GM23338 (cell line): ENCODE data around the gene CD180. TPM values are rescaled to one million over a fixed set of nuclear protein-coding genes. Genes with fewer than 3 reads are reported as not detected.

Experiments
- ATAC-seq: fragments of 200-7000 bp; cut with Tn5 transposase; 3 replicates; pipeline ENCODE4 v1.9.1; 2020
- DNase-seq: peaks from one replicate; pipeline ENCODE4 v3.0.0-alpha.2; 2015; ENCODE audit warnings: low spot score
- H2AFZ ChIP-seq: fragments of 200-600 bp; sonication (generic); 2 replicates; pipeline ENCODE4 v1.8.0; 2016; ENCODE audit warnings: antibody characterized with exemption, mild to moderate bottlenecking, moderate library complexity
- H3F3A ChIP-seq: fragments of 200-600 bp; sonication (generic); replicated peaks from 2 replicates; pipeline ENCODE4 v1.8.0; 2017; ENCODE audit warnings: antibody characterized with exemption, mixed run types, low read depth
- H3K27ac ChIP-seq: fragments of 200-600 bp; sonication (generic); 2 replicates; pipeline ENCODE4 v1.6.1; 2016; ENCODE audit warnings: low read depth
- H3K27me3 ChIP-seq: fragments of 200-600 bp; sonication (generic); 2 replicates; pipeline ENCODE4 v1.8.0; 2016; ENCODE audit warnings: mild to moderate bottlenecking, mixed run types, moderate library complexity; ENCODE audit not compliant: insufficient read depth
- H3K36me3 ChIP-seq: fragments of 200-600 bp; sonication (generic); 2 replicates; pipeline ENCODE4 v1.8.0; 2016; ENCODE audit warnings: mild to moderate bottlenecking; ENCODE audit not compliant: insufficient read depth
- H3K4me1 ChIP-seq: fragments of 200-600 bp; sonication (generic); 2 replicates; pipeline ENCODE4 v1.8.0; 2016; ENCODE audit warnings: mild to moderate bottlenecking, moderate library complexity; ENCODE audit not compliant: insufficient read depth
- H3K4me2 ChIP-seq: fragments of 200-600 bp; sonication (generic); 2 replicates; pipeline ENCODE4 v1.7.1; 2017; ENCODE audit warnings: mixed run types
- H3K4me3 ChIP-seq: fragments of 200-600 bp; sonication (generic); 2 replicates; pipeline ENCODE4 v1.6.1; 2016; ENCODE audit warnings: mixed run types
- H3K79me2 ChIP-seq: fragments of 200-600 bp; sonication (generic); replicated peaks from 2 replicates; pipeline ENCODE4 v1.8.0; 2017; ENCODE audit warnings: mild to moderate bottlenecking; ENCODE audit not compliant: insufficient read depth
- H3K9me2 ChIP-seq: fragments of 200-600 bp; sonication (generic); 2 replicates; pipeline ENCODE4 v1.8.0; 2017; ENCODE audit not compliant: insufficient read depth
- H4K20me1 ChIP-seq: fragments of 200-600 bp; sonication (generic); replicated peaks from 2 replicates; pipeline ENCODE4 v1.8.0; 2017; ENCODE audit warnings: mild to moderate bottlenecking; ENCODE audit not compliant: insufficient read depth
- H3K27ac Mint-ChIP-seq: 2 replicates; pipeline ENCODE4 v1.8.0; 2020; ENCODE audit warnings: inconsistent platforms, mild to moderate bottlenecking, moderate library complexity, mixed read lengths
- H3K27me3 Mint-ChIP-seq: 3 replicates; pipeline ENCODE4 v1.8.0; 2022; ENCODE audit warnings: low read depth, mild to moderate bottlenecking, moderate library complexity, mixed read lengths, inconsistent platforms; ENCODE audit not compliant: insufficient read depth, poor library complexity
- H3K36me3 Mint-ChIP-seq: 3 replicates; pipeline ENCODE4 v1.8.0; 2021; ENCODE audit warnings: low read depth, mild to moderate bottlenecking, inconsistent platforms, moderate library complexity, mixed read lengths
- H3K4me1 Mint-ChIP-seq: 3 replicates; pipeline ENCODE4 v1.8.0; 2020; ENCODE audit warnings: mild to moderate bottlenecking, inconsistent platforms, mixed read lengths
- H3K4me3 Mint-ChIP-seq: 3 replicates; pipeline ENCODE4 v1.8.0; 2021; ENCODE audit warnings: moderate library complexity, mild to moderate bottlenecking, inconsistent platforms, mixed read lengths
- H3K9me3 Mint-ChIP-seq: 3 replicates; pipeline ENCODE4 v1.8.0; 2020; ENCODE audit warnings: moderate library complexity, mild to moderate bottlenecking, inconsistent platforms, mixed read lengths
- CREB1 ChIP-seq: fragments of 250-450 bp; sonication (Bioruptor Pico); IDR thresholded peaks from 2 replicates; pipeline ENCODE4 v1.5.0; 2020; ENCODE audit warnings: low read depth, mild to moderate bottlenecking, moderate library complexity
- ETS1 ChIP-seq: IDR thresholded peaks from 2 replicates; pipeline ENCODE4 v1.6.1; 2016; ENCODE audit warnings: antibody characterized with exemption
- EZH2 ChIP-seq: fragments of 200-600 bp; sonication (generic); IDR thresholded peaks from one replicate; pipeline ENCODE4 v1.8.0; 2017; ENCODE audit warnings: antibody characterized with exemption, mild to moderate bottlenecking, low read depth; ENCODE audit not compliant: unreplicated experiment
- EZH2phosphoT487 ChIP-seq: fragments of 200-600 bp; sonication (generic); IDR thresholded peaks from one replicate; pipeline ENCODE4 v1.8.1; 2018; ENCODE audit warnings: antibody characterized with exemption; ENCODE audit not compliant: unreplicated experiment
- JUNB ChIP-seq: IDR thresholded peaks from one replicate; pipeline ENCODE4 v1.6.1; 2016; ENCODE audit warnings: antibody characterized with exemption; ENCODE audit not compliant: unreplicated experiment
- NANOG ChIP-seq: IDR thresholded peaks from 2 replicates; pipeline ENCODE4 v1.6.1; 2016; ENCODE audit warnings: antibody characterized with exemption, borderline replicate concordance
- POLR2AphosphoS5 ChIP-seq: IDR thresholded peaks from 2 replicates; pipeline ENCODE4 v1.6.1; 2016; ENCODE audit warnings: antibody characterized with exemption, low read depth
- REST ChIP-seq: IDR thresholded peaks from one replicate; pipeline ENCODE4 v1.6.1; 2018; ENCODE audit warnings: antibody characterized with exemption; ENCODE audit not compliant: unreplicated experiment
- STAT1 ChIP-seq: IDR thresholded peaks from one replicate; pipeline ENCODE4 v1.6.1; 2016; ENCODE audit warnings: antibody characterized with exemption; ENCODE audit not compliant: unreplicated experiment
- ZNF114 ChIP-seq: fragments of 250-450 bp; sonication (Bioruptor Pico); IDR thresholded peaks from 2 replicates; pipeline ENCODE4 v1.5.0; 2020; ENCODE audit warnings: mild to moderate bottlenecking, moderate library complexity
- ZNF331 ChIP-seq: fragments of 250-450 bp; sonication (Bioruptor Pico); IDR thresholded peaks from 2 replicates; pipeline ENCODE4 v1.5.0; 2020; ENCODE audit warnings: low read depth, mild to moderate bottlenecking, moderate library complexity
- polyA plus RNA-seq: library from polyadenylated mRNA; unstranded; fragments of >200 nt; fragmentation: Nextera tagmentation; extraction: Ambion mirVana; gene quantifications from 2 replicates; pipeline ENCODE4 v1.2.1, GENCODE V29; 2016
- total RNA-seq: library from RNA; depleted of rRNA; stranded (reverse); fragments of >200 nt; shearing (Covaris generic); gene quantifications from 2 replicates; pipeline ENCODE4 v1.2.3, GENCODE V29; 2014
- TF ChIP-seq, protein P1 (sequence below), 2 experiments: fragments of 200-600 bp in 1 of 2; sonication (generic) in 1 of 2; conservative IDR thresholded peaks; 2 replicates each; pipeline versions ENCODE4 v1.5.1 to v1.6.1; 2016 to 2017; ENCODE audit warnings: antibody characterized with exemption in 2 of 2, low read depth in 2 of 2, mild to moderate bottlenecking in 2 of 2, moderate library complexity in 1 of 2
- TF ChIP-seq, protein P2 (sequence below): fragments of 250-450 bp; sonication (Bioruptor Pico); IDR thresholded peaks from 2 replicates; pipeline ENCODE4 v1.5.0; 2020; ENCODE audit warnings: mild to moderate bottlenecking, moderate library complexity

CD180 gene
- total and polyA plus RNA-seq, 2 experiments from 2014 or later = not detected

- Mint-ChIP-seq H3K4me1 (peaks cover 10% of the 10 kb centered on the region), H3K4me3 (no peak overlapping the region), H3K9me3 (peaks cover 9% of the 10 kb centered on the region), H3K27me3 (peaks cover 5% of the 10 kb centered on the region), H3K36me3 (peaks cover 6% of the 10 kb centered on the region; the same call in 2 of the 3 replicates), H3K27ac (no peak overlapping the region)
- Histone ChIP-seq H4K20me1 (no peaks in the 10 kb centered on the region), H3K27me3 (no peaks in the 10 kb centered on the region), H3F3A (no peaks in the 10 kb centered on the region), H3K4me2 (no peak overlapping the region), H3K4me1 (0 out of 2 replicates have a peak, but pooled peaks cover 6% of the 10 kb centered on the region), H2AFZ (no peak overlapping the region), H3K27ac (no peak overlapping the region), H3K4me3 (no peak overlapping the region), H3K79me2 (no peaks in the 10 kb centered on the region), H3K9me2 (0 out of 2 replicates have a peak, but pooled peaks cover 6% of the 10 kb centered on the region), H3K36me3 (no peaks in the 10 kb centered on the region)
- DNase-seq = no peak
- TF ChIP-seq REST = no peak
- no peak for TF ChIP-seq EZH2phosphoT487
- TF ChIP-seq, protein P1, sequence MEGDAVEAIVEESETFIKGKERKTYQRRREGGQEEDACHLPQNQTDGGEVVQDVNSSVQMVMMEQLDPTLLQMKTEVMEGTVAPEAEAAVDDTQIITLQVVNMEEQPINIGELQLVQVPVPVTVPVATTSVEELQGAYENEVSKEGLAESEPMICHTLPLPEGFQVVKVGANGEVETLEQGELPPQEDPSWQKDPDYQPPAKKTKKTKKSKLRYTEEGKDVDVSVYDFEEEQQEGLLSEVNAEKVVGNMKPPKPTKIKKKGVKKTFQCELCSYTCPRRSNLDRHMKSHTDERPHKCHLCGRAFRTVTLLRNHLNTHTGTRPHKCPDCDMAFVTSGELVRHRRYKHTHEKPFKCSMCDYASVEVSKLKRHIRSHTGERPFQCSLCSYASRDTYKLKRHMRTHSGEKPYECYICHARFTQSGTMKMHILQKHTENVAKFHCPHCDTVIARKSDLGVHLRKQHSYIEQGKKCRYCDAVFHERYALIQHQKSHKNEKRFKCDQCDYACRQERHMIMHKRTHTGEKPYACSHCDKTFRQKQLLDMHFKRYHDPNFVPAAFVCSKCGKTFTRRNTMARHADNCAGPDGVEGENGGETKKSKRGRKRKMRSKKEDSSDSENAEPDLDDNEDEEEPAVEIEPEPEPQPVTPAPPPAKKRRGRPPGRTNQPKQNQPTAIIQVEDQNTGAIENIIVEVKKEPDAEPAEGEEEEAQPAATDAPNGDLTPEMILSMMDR (conservative IDR thresholded peaks at IDR 0.05; ENCODE audit: low read depth in 2 of 2) = no peak
- TF ChIP-seq ZNF331 (CRISPR knock-in tag) = no peak
- no peak for TF ChIP-seq POLR2AphosphoS5
- no peak for TF ChIP-seq ZNF114 (CRISPR knock-in tag)
- no peak for TF ChIP-seq JUNB
- no peak for TF ChIP-seq CREB1
- no peak for TF ChIP-seq ETS1
- no peak for TF ChIP-seq NANOG
- TF ChIP-seq, protein P2, sequence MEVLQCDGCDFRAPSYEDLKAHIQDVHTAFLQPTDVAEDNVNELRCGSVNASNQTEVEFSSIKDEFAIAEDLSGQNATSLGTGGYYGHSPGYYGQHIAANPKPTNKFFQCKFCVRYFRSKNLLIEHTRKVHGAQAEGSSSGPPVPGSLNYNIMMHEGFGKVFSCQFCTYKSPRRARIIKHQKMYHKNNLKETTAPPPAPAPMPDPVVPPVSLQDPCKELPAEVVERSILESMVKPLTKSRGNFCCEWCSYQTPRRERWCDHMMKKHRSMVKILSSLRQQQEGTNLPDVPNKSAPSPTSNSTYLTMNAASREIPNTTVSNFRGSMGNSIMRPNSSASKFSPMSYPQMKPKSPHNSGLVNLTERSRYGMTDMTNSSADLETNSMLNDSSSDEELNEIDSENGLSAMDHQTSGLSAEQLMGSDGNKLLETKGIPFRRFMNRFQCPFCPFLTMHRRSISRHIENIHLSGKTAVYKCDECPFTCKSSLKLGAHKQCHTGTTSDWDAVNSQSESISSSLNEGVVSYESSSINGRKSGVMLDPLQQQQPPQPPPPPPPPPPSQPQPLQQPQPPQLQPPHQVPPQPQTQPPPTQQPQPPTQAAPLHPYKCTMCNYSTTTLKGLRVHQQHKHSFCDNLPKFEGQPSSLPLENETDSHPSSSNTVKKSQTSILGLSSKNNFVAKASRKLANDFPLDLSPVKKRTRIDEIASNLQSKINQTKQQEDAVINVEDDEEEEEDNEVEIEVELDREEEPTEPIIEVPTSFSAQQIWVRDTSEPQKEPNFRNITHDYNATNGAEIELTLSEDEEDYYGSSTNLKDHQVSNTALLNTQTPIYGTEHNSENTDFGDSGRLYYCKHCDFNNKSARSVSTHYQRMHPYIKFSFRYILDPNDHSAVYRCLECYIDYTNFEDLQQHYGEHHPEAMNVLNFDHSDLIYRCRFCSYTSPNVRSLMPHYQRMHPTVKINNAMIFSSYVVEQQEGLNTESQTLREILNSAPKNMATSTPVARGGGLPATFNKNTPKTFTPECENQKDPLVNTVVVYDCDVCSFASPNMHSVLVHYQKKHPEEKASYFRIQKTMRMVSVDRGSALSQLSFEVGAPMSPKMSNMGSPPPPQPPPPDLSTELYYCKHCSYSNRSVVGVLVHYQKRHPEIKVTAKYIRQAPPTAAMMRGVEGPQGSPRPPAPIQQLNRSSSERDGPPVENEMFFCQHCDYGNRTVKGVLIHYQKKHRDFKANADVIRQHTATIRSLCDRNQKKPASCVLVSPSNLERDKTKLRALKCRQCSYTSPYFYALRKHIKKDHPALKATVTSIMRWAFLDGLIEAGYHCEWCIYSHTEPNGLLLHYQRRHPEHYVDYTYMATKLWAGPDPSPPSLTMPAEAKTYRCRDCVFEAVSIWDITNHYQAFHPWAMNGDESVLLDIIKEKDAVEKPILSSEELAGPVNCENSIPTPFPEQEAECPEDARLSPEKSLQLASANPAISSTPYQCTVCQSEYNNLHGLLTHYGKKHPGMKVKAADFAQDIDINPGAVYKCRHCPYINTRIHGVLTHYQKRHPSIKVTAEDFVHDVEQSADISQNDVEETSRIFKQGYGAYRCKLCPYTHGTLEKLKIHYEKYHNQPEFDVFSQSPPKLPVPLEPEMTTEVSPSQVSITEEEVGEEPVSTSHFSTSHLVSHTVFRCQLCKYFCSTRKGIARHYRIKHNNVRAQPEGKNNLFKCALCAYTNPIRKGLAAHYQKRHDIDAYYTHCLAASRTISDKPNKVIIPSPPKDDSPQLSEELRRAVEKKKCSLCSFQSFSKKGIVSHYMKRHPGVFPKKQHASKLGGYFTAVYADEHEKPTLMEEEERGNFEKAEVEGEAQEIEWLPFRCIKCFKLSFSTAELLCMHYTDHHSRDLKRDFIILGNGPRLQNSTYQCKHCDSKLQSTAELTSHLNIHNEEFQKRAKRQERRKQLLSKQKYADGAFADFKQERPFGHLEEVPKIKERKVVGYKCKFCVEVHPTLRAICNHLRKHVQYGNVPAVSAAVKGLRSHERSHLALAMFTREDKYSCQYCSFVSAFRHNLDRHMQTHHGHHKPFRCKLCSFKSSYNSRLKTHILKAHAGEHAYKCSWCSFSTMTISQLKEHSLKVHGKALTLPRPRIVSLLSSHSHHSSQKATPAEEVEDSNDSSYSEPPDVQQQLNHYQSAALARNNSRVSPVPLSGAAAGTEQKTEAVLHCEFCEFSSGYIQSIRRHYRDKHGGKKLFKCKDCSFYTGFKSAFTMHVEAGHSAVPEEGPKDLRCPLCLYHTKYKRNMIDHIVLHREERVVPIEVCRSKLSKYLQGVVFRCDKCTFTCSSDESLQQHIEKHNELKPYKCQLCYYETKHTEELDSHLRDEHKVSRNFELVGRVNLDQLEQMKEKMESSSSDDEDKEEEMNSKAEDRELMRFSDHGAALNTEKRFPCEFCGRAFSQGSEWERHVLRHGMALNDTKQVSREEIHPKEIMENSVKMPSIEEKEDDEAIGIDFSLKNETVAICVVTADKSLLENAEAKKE (CRISPR knock-in tag) = no peak
- no peak for TF ChIP-seq EZH2
- no peak for TF ChIP-seq STAT1
- ATAC-seq = no peak
Measured at GRCh38 chr5:67189931-67190330, 6.7 kb downstream of the CD180 start.
